ENCODE results near the gene HSDL1. TPM values are rescaled to one million over a fixed set of nuclear protein-coding genes. Genes with fewer than 3 reads are reported as not detected.

HSDL1 gene
- total and polyA plus RNA-seq, 2 donors (not counting 1 experiment from before 2014, with no cell fraction given): 23.6 to 24.8 TPM

GRCh38 chr16:84191466-84191865, 46.5 kb upstream of the HSDL1 start:
- Histone ChIP-seq H3K4me3 (replicated peaks in 1 of 4; ENCODE audit: control extremely low read depth in 1 of 4, insufficient read depth in 1 of 4, low read depth in 3 of 4, low read length in 4 of 4) (no peak overlapping the region), H3K27ac (ENCODE audit: insufficient read depth, low read length) (no peak overlapping the region), H3K4me2 (ENCODE audit: extremely low read depth, insufficient read depth, low read length) (no peak overlapping the region), H3K36me3 (ENCODE audit: control insufficient read depth, insufficient read depth, low read length) (no peaks in the 10 kb centered on the region), H3K4me1 (ENCODE audit: control insufficient read depth, extremely low read depth, insufficient read depth, low read length) (no peaks in the 10 kb centered on the region), H3K9ac (ENCODE audit: insufficient read depth, low read length) (no peak overlapping the region), H4K20me1 (ENCODE audit: control insufficient read depth, extremely low read depth, insufficient read depth, low read length) (no peaks in the 10 kb centered on the region), H3K79me2 (ENCODE audit: control insufficient read depth, insufficient read depth, low read length) (peaks cover 4% of the 10 kb centered on the region), H3K27me3 (ENCODE audit: control insufficient read depth, insufficient read depth, low read length) (peaks cover 4% of the 10 kb centered on the region), H3K9me3 (ENCODE audit: control insufficient read depth, insufficient read depth, low read depth, low read length) (no peaks in the 10 kb centered on the region), H2AFZ (ENCODE audit: low read length) (no peak overlapping the region)
- DNase-seq (ENCODE audit: low read depth in 2 of 2): no peak
- no peak for TF ChIP-seq CTCF (conservative IDR thresholded peaks at IDR 0.05 in 1 of 2, IDR thresholded peaks at IDR 0.05 in 1 of 2; ENCODE audit: low read depth in 1 of 2, low read length in 2 of 2)
- no peak for TF ChIP-seq EZH2 (IDR thresholded peaks at IDR 0.05; ENCODE audit: low read length, missing control alignments)

DNA sequence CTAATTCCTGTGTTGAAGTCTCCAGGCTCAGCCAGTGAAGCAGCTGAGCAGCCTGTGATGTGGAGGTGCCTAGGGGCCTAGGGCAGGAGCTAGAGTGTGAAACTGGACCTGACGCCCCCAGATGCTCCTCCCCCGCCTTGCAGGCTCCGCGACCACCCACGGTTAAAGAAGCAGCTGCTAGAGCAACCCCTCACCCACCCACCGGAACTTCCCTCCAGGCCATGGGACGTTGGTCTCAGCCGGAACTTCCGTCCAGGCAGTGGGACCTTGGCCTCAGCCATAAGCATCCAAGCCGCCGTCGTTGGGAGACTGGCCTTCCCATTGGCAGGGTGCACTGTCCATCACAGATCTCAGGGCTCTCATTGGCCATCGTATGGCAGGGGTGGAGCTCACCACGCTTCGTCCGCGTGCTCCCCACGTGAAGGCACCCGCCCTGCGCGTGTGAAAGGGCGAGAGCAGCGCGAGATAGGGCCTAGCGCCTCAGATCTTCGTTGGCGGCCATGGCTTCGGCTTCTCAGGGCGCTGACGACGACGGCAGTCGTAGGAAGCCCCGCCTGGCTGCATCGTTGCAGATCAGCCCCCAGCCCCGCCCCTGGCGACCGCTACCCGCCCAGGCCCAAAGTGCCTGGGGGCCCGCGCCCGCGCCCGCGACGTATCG, 45.9 kb upstream of the HSDL1 start, which contains the start of gene ADAD2:
ADAD2 (plus strand) TSS at position 427 of the 658 bp plus-strand sequence; CDS start at position 501, 74 bp downstream.
- Histone ChIP-seq H3K4me3 (replicated peaks in 1 of 4; ENCODE audit: control extremely low read depth in 1 of 4, insufficient read depth in 1 of 4, low read depth in 3 of 4, low read length in 4 of 4) (no peak within 1 kb of the TSS), H2AFZ (ENCODE audit: low read length) (no peak within 1 kb of the TSS), H3K36me3 (ENCODE audit: control insufficient read depth, insufficient read depth, low read length) (no peaks in the 10 kb centered on the region), H3K27me3 (ENCODE audit: control insufficient read depth, insufficient read depth, low read length) (peaks cover 4% of the 10 kb centered on the region), H3K27ac (ENCODE audit: insufficient read depth, low read length) (no peak within 1 kb of the TSS), H3K4me2 (ENCODE audit: extremely low read depth, insufficient read depth, low read length) (no peak within 1 kb of the TSS), H4K20me1 (ENCODE audit: control insufficient read depth, extremely low read depth, insufficient read depth, low read length) (no peaks in the 10 kb centered on the region), H3K79me2 (ENCODE audit: control insufficient read depth, insufficient read depth, low read length) (peaks cover 10% of the 10 kb centered on the region), H3K9me3 (ENCODE audit: control insufficient read depth, insufficient read depth, low read depth, low read length) (no peaks in the 10 kb centered on the region), H3K4me1 (ENCODE audit: control insufficient read depth, extremely low read depth, insufficient read depth, low read length) (no peaks in the 10 kb centered on the region), H3K9ac (ENCODE audit: insufficient read depth, low read length) (no peak within 1 kb of the TSS)
- no peak for DNase-seq (ENCODE audit: low read depth in 2 of 2)
- TF ChIP-seq EZH2 (IDR thresholded peaks at IDR 0.05; ENCODE audit: low read length, missing control alignments) (no peak), CTCF (conservative IDR thresholded peaks at IDR 0.05 in 1 of 2, IDR thresholded peaks at IDR 0.05 in 1 of 2; ENCODE audit: low read depth in 1 of 2, low read length in 2 of 2) (no peak)

DNA sequence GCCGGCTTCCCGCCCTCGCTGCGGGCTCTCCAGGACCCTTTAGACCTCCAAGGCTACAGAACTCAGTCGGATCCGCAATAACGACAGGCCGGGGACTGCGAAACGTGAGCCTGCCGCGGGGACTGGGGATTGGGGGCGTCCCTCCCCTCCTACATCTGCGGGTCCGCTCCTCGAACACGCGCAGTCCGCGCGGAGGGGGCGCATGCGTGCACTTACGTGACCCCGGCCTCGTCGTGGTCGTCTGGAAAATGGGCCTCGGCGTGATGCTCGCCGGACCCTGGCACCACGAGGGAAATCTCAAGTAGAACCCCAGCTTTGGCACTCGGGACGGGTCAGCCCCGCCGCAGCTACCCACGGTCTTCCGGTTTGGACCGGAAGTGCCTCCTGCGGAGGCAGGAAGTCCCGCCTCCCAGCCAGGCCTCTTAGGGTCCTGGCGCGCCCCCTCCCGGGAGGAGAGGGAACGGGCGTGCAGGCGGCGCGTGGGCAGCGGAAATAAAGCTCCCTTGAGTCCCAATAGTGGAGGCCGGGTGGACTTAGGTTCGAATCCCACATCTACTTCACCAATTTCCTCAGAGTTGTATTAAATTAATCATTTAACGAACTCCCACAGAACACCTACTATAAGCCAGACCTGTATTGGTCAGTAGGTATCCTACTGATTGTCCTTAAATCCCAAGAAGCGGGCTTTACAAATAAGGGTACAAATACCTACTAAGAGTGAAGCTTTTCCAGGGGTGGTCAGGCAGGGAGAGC, 41.9 kb upstream of the HSDL1 start, which contains the start of gene TAF1C:
TAF1C (minus strand) TSS at position 373 of the 753 bp plus-strand sequence. CDS start 2,069 bp downstream, outside the sequence.
- TF ChIP-seq EZH2 (IDR thresholded peaks at IDR 0.05; ENCODE audit: low read length, missing control alignments): no peak
- TF ChIP-seq CTCF (conservative IDR thresholded peaks at IDR 0.05 in 1 of 2, IDR thresholded peaks at IDR 0.05 in 1 of 2; ENCODE audit: low read depth in 1 of 2, low read length in 2 of 2): peak; percentile 79 to 84
- peak within 1 kb of the TSS; percentile 72 to 94 (median 80) for H3K4me3 ChIP-seq (replicated peaks in 1 of 4; ENCODE audit: control extremely low read depth in 1 of 4, insufficient read depth in 1 of 4, low read depth in 3 of 4, low read length in 4 of 4)

More for the DNA sequence above, 41.9 kb upstream of the HSDL1 start, which contains the start of gene TAF1C:
- Histone ChIP-seq H2AFZ (ENCODE audit: low read length) (peak within 1 kb of the TSS; percentile 96), H3K9me3 (ENCODE audit: control insufficient read depth, insufficient read depth, low read depth, low read length) (no peaks in the 10 kb centered on the region), H3K79me2 (ENCODE audit: control insufficient read depth, insufficient read depth, low read length) (peaks cover 24% of the 10 kb centered on the region), H3K27me3 (ENCODE audit: control insufficient read depth, insufficient read depth, low read length) (no peaks in the 10 kb centered on the region), H3K4me1 (ENCODE audit: control insufficient read depth, extremely low read depth, insufficient read depth, low read length) (no peaks in the 10 kb centered on the region), H3K4me2 (ENCODE audit: extremely low read depth, insufficient read depth, low read length) (peak within 1 kb of the TSS; percentile 87), H4K20me1 (ENCODE audit: control insufficient read depth, extremely low read depth, insufficient read depth, low read length) (no peaks in the 10 kb centered on the region), H3K9ac (ENCODE audit: insufficient read depth, low read length) (peak within 1 kb of the TSS; percentile 85), H3K27ac (ENCODE audit: insufficient read depth, low read length) (peak within 1 kb of the TSS; percentile 73), H3K36me3 (ENCODE audit: control insufficient read depth, insufficient read depth, low read length) (peaks cover 11% of the 10 kb centered on the region)
- peak; percentile 93 to 96 for DNase-seq (ENCODE audit: low read depth in 2 of 2)

Measured in fibroblast of lung (primary cell).